CMK (cell line): ENCODE results near the gene PPP6R1.

Source experiments
- DNase-seq: peaks from one replicate; pipeline ENCODE4 v3.0.0-alpha.2; 2010; ENCODE audit warnings: low read depth

The PPP6R1 gene

GRCh38 chr19:55257461-55258420, 1.1 kb downstream of the PPP6R1 start:
- no peak for DNase-seq

GRCh38 chr19:55256562-55257460, 2.0 kb downstream of the PPP6R1 start:
- DNase-seq, result no peak

- no peak for DNase-seq
These were observed 3.0 kb downstream of the PPP6R1 start for GRCh38 chr19:55255618-55256423.

- no peak for DNase-seq
These were observed 4.2 kb downstream of the PPP6R1 start for GRCh38 chr19:55254625-55254977.

- DNase-seq, result no peak
These were observed 4.8 kb downstream of the PPP6R1 start for GRCh38 chr19:55253842-55254624.

- no peak for DNase-seq
These were observed 5.8 kb downstream of the PPP6R1 start for GRCh38 chr19:55252760-55253663.

- no peak for DNase-seq
These were observed 7.3 kb downstream of the PPP6R1 start for GRCh38 chr19:55251341-55252081.

GRCh38 chr19:55250262-55251036, 8.4 kb downstream of the PPP6R1 start:
- DNase-seq, result no peak

GRCh38 chr19:55249841-55250240, 9.0 kb downstream of the PPP6R1 start:
- no peak for DNase-seq

GRCh38 chr19:55248704-55249103, 10.1 kb downstream of the PPP6R1 start:
- no peak for DNase-seq

GRCh38 chr19:55248166-55248675, 10.6 kb downstream of the PPP6R1 start:
- no peak for DNase-seq

- DNase-seq, result no peak
These were observed 11.2 kb downstream of the PPP6R1 start for GRCh38 chr19:55247621-55248099.

- DNase-seq, result no peak
These were observed 12.1 kb downstream of the PPP6R1 start for GRCh38 chr19:55246462-55247451.

- no peak for DNase-seq
These were observed 13.4 kb downstream of the PPP6R1 start for GRCh38 chr19:55245236-55245904.

GRCh38 chr19:55244004-55244680, 14.7 kb downstream of the PPP6R1 start:
- DNase-seq, result no peak

GRCh38 chr19:55242517-55242916, 16.3 kb downstream of the PPP6R1 start:
- no peak for DNase-seq
